Measurements from ENCODE around the gene PINLYP. TPM values are rescaled to one million over a fixed set of nuclear protein-coding genes. Genes with fewer than 3 reads are reported as not detected.

Gene PINLYP
- total and polyA plus RNA-seq, 9 of the 15 experiments (the other 6 are each of a cell fraction or from before 2014, with no cell fraction given) = 1.00 to 6.7 (median 2.2) TPM

DNA sequence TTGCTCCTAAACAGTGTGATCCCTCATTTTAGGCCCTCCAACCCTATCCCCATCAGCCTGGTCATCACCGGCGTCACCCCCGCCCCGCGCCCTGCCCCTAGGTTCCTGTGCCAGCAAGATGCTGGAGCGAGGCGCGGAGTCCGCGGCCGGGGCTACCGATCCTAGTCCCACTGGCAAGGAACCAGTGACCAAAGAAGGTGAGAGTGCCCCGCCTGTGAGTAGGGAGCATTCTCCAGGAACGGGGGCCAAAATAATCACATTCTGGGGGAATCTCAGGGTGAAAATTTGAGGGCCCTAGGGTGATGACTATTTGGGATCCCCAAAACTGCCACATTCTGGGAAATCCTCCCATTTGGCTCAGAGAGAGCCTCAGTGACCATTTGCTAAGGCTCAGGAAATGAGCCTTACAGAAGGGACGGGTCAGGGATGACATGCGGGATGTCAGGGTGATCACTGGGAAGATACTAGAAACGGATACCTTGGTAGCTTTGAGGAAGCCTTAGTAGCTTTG is 41.2 kb upstream of the PINLYP start:
- intact Hi-C loops (cut with micrococcal nuclease) = loop anchor here (10.0 kb wide), 1 partner anchor 130 kb away; no protein-coding TSS in a partner anchor
- H3K9me3 ChIP-seq (replicated peaks; ENCODE audit: control insufficient read depth, insufficient read depth, low read depth, low read length) = no peaks in the 10 kb centered on the region; the same call in 1 of the 2 replicates
- H3K4me3 ChIP-seq = peak overlapping the region; percentile 7; the same call in 1 of the 2 replicates
- H3K4me2 ChIP-seq (ENCODE audit: insufficient read depth, low read length) = peak overlapping the region; percentile 45; the same call in 1 of the 2 replicates
- CTCF ChIA-PET (ENCODE audit: low intra/inter-chr PET ratio) = interaction anchor here (0.6 kb wide), 1 partner anchor 96 kb away, joined by 3 read pairs; no protein-coding TSS in a partner anchor
- POLR2A ChIA-PET = interaction anchor here (0.5 to 1.3 kb wide), 7 partner anchors 9 to 174 kb away, joined by 3 to 5 read pairs (median 3); no protein-coding TSS in a partner anchor
- ATAC-seq (no peak), DNase-seq (ENCODE audit: extremely low read depth in 1 of 4, low spot score in 3 of 4) (no peak), FAIRE-seq (no peak)
- H3K27me3 ChIP-seq (ENCODE audit: control insufficient read depth in 2 of 2, insufficient read depth in 2 of 2, low read length in 2 of 2) = no peaks in the 10 kb centered on the region
- BruUV-seq (replicated peaks) = no TSS peak
- H2AFZ ChIP-seq (ENCODE audit: low read depth, low read length) = no peak overlapping the region
- H3K9me1 ChIP-seq (ENCODE audit: control insufficient read depth, insufficient read depth, low read length) = no peaks in the 10 kb centered on the region
- no peaks in the 10 kb centered on the region; the same call in 1 of the 2 replicates for H4K20me1 ChIP-seq (replicated peaks; ENCODE audit: control insufficient read depth, insufficient read depth, low read length)
- 0 out of 2 replicates have a peak, but pooled peaks have one; percentile 16 for TF ChIP-seq FOXK1 (CRISPR knock-in tag; IDR thresholded peaks at IDR 0.05; ENCODE audit: borderline replicate concordance)
- no peak for TF ChIP-seq ZNF589 (CRISPR knock-in tag; IDR thresholded peaks at IDR 0.05; ENCODE audit: low read depth)
- TF ChIP-seq E2F4 (CRISPR knock-in tag; IDR thresholded peaks at IDR 0.05; ENCODE audit: low read depth) = 0 out of 2 replicates have a peak, but pooled peaks have one; percentile 21
- TF ChIP-seq, protein P1, sequence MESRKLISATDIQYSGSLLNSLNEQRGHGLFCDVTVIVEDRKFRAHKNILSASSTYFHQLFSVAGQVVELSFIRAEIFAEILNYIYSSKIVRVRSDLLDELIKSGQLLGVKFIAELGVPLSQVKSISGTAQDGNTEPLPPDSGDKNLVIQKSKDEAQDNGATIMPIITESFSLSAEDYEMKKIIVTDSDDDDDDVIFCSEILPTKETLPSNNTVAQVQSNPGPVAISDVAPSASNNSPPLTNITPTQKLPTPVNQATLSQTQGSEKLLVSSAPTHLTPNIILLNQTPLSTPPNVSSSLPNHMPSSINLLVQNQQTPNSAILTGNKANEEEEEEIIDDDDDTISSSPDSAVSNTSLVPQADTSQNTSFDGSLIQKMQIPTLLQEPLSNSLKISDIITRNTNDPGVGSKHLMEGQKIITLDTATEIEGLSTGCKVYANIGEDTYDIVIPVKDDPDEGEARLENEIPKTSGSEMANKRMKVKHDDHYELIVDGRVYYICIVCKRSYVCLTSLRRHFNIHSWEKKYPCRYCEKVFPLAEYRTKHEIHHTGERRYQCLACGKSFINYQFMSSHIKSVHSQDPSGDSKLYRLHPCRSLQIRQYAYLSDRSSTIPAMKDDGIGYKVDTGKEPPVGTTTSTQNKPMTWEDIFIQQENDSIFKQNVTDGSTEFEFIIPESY (CRISPR knock-in tag; IDR thresholded peaks at IDR 0.05) = peak; percentile 67; the same call in 1 of the 2 replicates
- TF ChIP-seq ARID2 (IDR thresholded peaks at IDR 0.05) = no peak
- H3K27ac ChIP-seq (ENCODE audit: extremely low read depth, low read depth, low read length) = no peak overlapping the region
- peaks cover 17% of the 10 kb centered on the region; the same call in 2 of the 3 replicates for H3K36me3 ChIP-seq (ENCODE audit: control insufficient read depth, insufficient read depth, low read length)
- 26% methylated on average over 6 of the region's 17 CpGs for WGBS (ENCODE audit: insufficient coverage, low coverage, missing lambda C conversion rate)
- H3K79me2 ChIP-seq (ENCODE audit: control insufficient read depth, insufficient read depth, low read length) = no peaks in the 10 kb centered on the region
- in situ Hi-C loops (cut with MboI) = no loop called here
- peak overlapping the region in 1 of 2 experiments; percentile 21; a peak in 1 of 4 replicates for H3K9ac ChIP-seq (ENCODE audit: insufficient read depth in 1 of 2, low read depth in 2 of 2, low read length in 2 of 2)
- H3K4me1 ChIP-seq (replicated peaks in 1 of 2; ENCODE audit: control insufficient read depth in 2 of 2, insufficient read depth in 2 of 2, low read length in 2 of 2) = peaks cover 5 to 35% of the 10 kb centered on the region in 2 experiments

Measured in K562 (cell line).